ENCODE measurements around the gene SDHAF4. TPM values are rescaled to one million over a fixed set of nuclear protein-coding genes. Genes with fewer than 3 reads are reported as not detected.

SDHAF4 gene
- total RNA-seq = 10 to 100 TPM in 1 of 2 donors, 1 to 10 TPM in 1; 9.6 to 12.0 TPM

GRCh38 chr6:70566751-70567382, at the start of gene SDHAF4:
Gene SDHAF4, plus strand, starts transcription at chr6:70566930. Its CDS starts 11 bp downstream, at chr6:70566941.
- H3K27me3 ChIP-seq = no peaks in the 10 kb centered on the region
- intact Hi-C loops (cut with DNase I) = no loop called here
- H3K9ac ChIP-seq (ENCODE audit: low read depth in 2 of 2, low read length in 2 of 2) = peak within 1 kb of the TSS; percentile 69 to 87
- H3K27ac ChIP-seq = peak within 1 kb of the TSS; percentile 51
- no peaks in the 10 kb centered on the region for H3K9me3 ChIP-seq
- H3K4me1 ChIP-seq = no peaks in the 10 kb centered on the region
- peak within 1 kb of the TSS; percentile 73 for H3K4me3 ChIP-seq
- TF ChIP-seq CTCF (IDR thresholded peaks at IDR 0.05) = no peak
- peak; percentile 96 for DNase-seq
- no peaks in the 10 kb centered on the region for H3K36me3 ChIP-seq

GRCh38 chr6:70518723-70519122, 48.0 kb upstream of the SDHAF4 start:
- Histone ChIP-seq H3K36me3 (no peaks in the 10 kb centered on the region), H3K27ac (no peak overlapping the region), H3K9ac (ENCODE audit: low read depth in 2 of 2, low read length in 2 of 2) (no peak overlapping the region), H3K9me3 (no peaks in the 10 kb centered on the region), H3K4me3 (no peak overlapping the region), H3K27me3 (no peaks in the 10 kb centered on the region), H3K4me1 (no peaks in the 10 kb centered on the region)
- no peak for TF ChIP-seq CTCF (IDR thresholded peaks at IDR 0.05)
- DNase-seq = no peak
- intact Hi-C loops (cut with DNase I) = no loop called here

DNA sequence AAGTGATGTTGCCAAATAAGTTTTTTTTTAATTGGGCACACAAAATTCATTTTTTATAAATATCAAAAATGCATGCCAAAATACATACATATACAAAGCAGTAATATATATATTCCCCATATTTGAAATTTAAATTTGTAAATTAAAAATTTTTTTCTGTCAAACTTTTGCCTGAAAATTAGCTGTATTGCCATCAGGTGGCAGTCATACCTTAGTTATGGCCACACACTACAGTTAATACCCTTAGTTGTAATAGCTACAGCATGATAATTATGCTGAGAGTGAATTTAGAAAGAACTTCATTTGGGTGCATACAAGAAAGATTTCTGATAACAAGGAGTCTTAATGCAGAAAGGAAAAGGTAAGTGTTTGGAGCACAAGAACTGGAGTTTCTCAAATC, 46.2 kb upstream of the SDHAF4 start:
- intact Hi-C loops (cut with DNase I) = loop anchor here (10.0 kb wide), 1 partner anchor 364 kb away; no protein-coding TSS in a partner anchor
- no peaks in the 10 kb centered on the region for H3K36me3 ChIP-seq
- H3K4me3 ChIP-seq = no peak overlapping the region
- no peaks in the 10 kb centered on the region for H3K9me3 ChIP-seq
- no peak overlapping the region for H3K27ac ChIP-seq
- no peak overlapping the region for H3K9ac ChIP-seq (ENCODE audit: low read depth in 2 of 2, low read length in 2 of 2)
- no peaks in the 10 kb centered on the region for H3K4me1 ChIP-seq
- no peak for TF ChIP-seq CTCF (IDR thresholded peaks at IDR 0.05)
- H3K27me3 ChIP-seq = no peaks in the 10 kb centered on the region
- no peak for DNase-seq

DNA sequence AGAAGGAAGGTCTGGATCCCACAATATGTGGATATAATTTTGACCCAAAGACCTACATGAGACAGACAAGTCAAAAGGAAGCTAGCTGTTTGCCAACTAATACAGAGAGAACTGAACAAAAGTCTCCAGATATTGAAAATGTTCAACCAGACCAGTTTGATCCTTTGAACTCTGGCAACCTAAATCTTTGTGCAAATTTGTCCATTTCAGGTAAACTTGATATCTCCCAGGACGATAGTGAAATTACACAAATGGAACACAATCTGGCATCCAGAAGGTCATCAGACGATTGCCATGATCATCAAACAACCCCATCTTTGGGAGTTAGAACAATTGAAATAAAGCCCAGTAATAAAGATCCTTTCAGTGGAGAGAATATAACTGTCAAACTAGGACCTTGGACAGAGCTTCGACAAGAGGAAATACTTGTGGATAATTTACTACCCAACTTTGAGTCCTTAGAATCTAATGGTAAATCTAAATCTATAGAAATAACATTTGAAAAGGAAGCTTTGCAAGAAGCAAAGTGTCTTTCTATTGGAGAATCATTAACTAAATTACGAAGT, 41.9 kb upstream of the SDHAF4 start:
- no peaks in the 10 kb centered on the region for H3K36me3 ChIP-seq

More for the DNA sequence above, 41.9 kb upstream of the SDHAF4 start:
- intact Hi-C loops (cut with DNase I) = loop anchor here (10.0 kb wide), 1 partner anchor 360 kb away; no protein-coding TSS in a partner anchor
- no peak for TF ChIP-seq CTCF (IDR thresholded peaks at IDR 0.05)
- H3K27me3 ChIP-seq = no peaks in the 10 kb centered on the region
- no peak overlapping the region for H3K27ac ChIP-seq
- no peak for DNase-seq
- H3K9me3 ChIP-seq = no peaks in the 10 kb centered on the region
- H3K9ac ChIP-seq (ENCODE audit: low read depth in 2 of 2, low read length in 2 of 2) = no peak overlapping the region
- no peaks in the 10 kb centered on the region for H3K4me1 ChIP-seq
- no peak overlapping the region for H3K4me3 ChIP-seq
